ENCODE measurements around the gene SLC27A5. TPM values are rescaled to one million over a fixed set of nuclear protein-coding genes. Genes with fewer than 3 reads are reported as not detected.

The SLC27A5 gene
- total and polyA plus RNA-seq, 9 of the 15 experiments (the other 6 are each of a cell fraction or from before 2014, with no cell fraction given) = 42.2 to 318 (median 64.7) TPM

GRCh38 chr19:58543826-58544590, 32.2 kb upstream of the SLC27A5 start, which contains the start of gene TRIM28 (continued):
- TF ChIP-seq FOSL1 (tag; conservative IDR thresholded peaks at IDR 0.05) (peak; percentile 50; the same call in 1 of the 2 replicates), HNRNPLL (IDR thresholded peaks at IDR 0.05; ENCODE audit: low read depth, low read length, poor library complexity, severe bottlenecking) (peak; percentile 89), NKRF (IDR thresholded peaks at IDR 0.05; ENCODE audit: borderline replicate concordance) (peak; percentile 25; the same call in 1 of the 2 replicates), AFF1 (IDR thresholded peaks at IDR 0.05; ENCODE audit: low read depth in 1 of 2, partially characterized antibody in 2 of 2) (no peak), GABPA (tag; conservative IDR thresholded peaks at IDR 0.05; ENCODE audit: low read depth) (peak; percentile 64), SREBF2 (CRISPR knock-in tag; IDR thresholded peaks at IDR 0.05) (no peak), MNT (conservative IDR thresholded peaks at IDR 0.05) (peak; percentile 22 to 67; a peak in 3 of 4 replicates), MED1 (CRISPR knock-in tag; IDR thresholded peaks at IDR 0.05; ENCODE audit: borderline replicate concordance) (no peak), RFX5 (IDR thresholded peaks at IDR 0.05; ENCODE audit: low read depth, low read length) (peak; percentile 50), HMGN3 (IDR thresholded peaks at IDR 0.05; ENCODE audit: borderline replicate concordance, extremely low read depth, insufficient read length, low read depth, low read length) (peak; percentile 52), RNF2 (IDR thresholded peaks at IDR 0.05) (0 out of 2 replicates have a peak, but pooled peaks have one; percentile 52), ARNT (IDR thresholded peaks at IDR 0.05) (no peak; a peak in 1 of 4 replicates), ZNF76 (CRISPR knock-in tag; IDR thresholded peaks at IDR 0.05; ENCODE audit: borderline replicate concordance) (0 out of 2 replicates have a peak, but pooled peaks have one; percentile 34), ZNF232 (CRISPR knock-in tag; IDR thresholded peaks at IDR 0.05) (0 out of 2 replicates have a peak, but pooled peaks have one; percentile 12), NCOA1 (IDR thresholded peaks at IDR 0.05; ENCODE audit: low read depth) (peak; percentile 72), NR1H2 (CRISPR knock-in tag; IDR thresholded peaks at IDR 0.05) (no peak)

Data from K562 (cell line).